Measurements from ENCODE around the gene GNA14. TPM values are rescaled to one million over a fixed set of nuclear protein-coding genes. Genes with fewer than 3 reads are reported as not detected.
"Not testable (repeated sequence)": the region's sequence is repeated elsewhere in the genome, so short reads cannot be mapped to it uniquely, and the experiment has no call there.

Gene GNA14
- total RNA-seq: under 1 TPM in 7 of 8 experiments, not detected in 1; 0.16 to 0.79 (median 0.46) TPM

DNA sequence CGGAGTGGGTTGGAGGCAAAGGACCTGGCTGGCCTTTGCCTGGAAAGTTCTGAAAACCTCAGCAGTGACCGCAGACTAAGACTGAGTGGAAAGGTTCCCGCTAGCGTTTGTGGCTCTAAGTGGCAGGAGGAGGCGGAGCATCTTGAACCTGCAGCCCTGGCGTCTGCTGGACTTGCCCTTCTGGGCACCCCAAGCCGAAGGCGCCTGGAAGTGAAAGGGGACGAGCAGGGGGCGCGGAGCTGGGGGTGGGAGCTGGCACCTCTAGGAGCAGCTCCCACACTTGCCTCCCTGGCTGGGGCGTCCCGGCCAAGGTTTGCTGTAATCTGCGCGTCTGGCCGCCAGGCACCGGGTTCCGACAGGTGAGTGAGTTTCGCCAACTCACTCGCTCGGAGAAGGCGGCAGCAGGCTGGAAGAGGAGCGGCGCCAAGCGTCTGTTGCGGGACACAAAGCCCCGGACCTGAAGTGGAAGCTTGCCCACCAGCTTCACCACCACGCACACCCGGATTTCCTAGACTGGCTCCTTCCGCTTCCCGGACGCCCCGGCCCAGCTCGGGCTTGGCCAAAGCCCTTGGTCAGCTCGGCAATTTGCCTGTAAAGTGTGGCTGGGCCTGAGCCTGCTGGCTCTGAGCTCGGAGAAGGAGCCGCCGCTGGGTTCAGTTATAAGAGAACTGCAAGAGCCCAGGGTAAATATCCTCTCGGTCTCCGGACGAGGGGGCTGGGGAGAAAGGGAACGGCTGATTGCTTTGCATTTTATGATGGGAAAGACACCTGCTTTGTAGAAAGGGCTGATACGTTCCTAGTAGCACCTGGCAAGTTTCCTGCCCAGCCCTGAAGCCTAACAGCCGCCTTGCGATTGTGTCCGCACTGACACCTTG, at the start of gene GNA14:
Gene GNA14, minus strand, starts transcription at position 89 of the 875 bp plus-strand sequence. CDS start 529 bp downstream, outside the sequence.
- 0 to 59% (median 14%) methylated on average over 2 to 14 of the region's 46 CpGs; no CpG with 5 or more reads in 4 of the 10 experiments for WGBS, 10 experiments
- H3K4me3 ChIP-seq: peak within 1 kb of the TSS; percentile 7 to 29 (median 15)
- in situ Hi-C loops (cut with MboI; ENCODE audit: low pct_unique_long_range_greater_than_20kb in 2 of 9, low sequenced_read_pairs in 9 of 9, unreplicated experiment in 9 of 9): no loop called here
- H3K4me1 ChIP-seq (replicated peaks in 1 of 2): no peaks in the 10 kb centered on the region
- ATAC-seq (replicated peaks in 6 of 8): peak; percentile 21 to 60 (median 44)
- H3K27ac ChIP-seq: no peak within 1 kb of the TSS

- no peak overlapping the region for H3K4me3 ChIP-seq
- ATAC-seq (replicated peaks in 6 of 8): no peak
- H3K4me1 ChIP-seq (replicated peaks in 1 of 2): no peaks in the 10 kb centered on the region
- whole genome bisulfite sequencing, 10 experiments: 60 to 100% (median 70%) methylated on average over 1 of the region's 1 CpG; no CpG with 5 or more reads in 6 of the 10 experiments
- no peak overlapping the region for H3K27ac ChIP-seq
- in situ Hi-C loops (cut with MboI; ENCODE audit: low pct_unique_long_range_greater_than_20kb in 2 of 9, low sequenced_read_pairs in 9 of 9, unreplicated experiment in 9 of 9): no loop called here
These were observed 49.3 kb upstream of the GNA14 start for GRCh38 chr9:77697238-77697984.

- in situ Hi-C loops (cut with MboI; ENCODE audit: low pct_unique_long_range_greater_than_20kb in 2 of 9, low sequenced_read_pairs in 9 of 9, unreplicated experiment in 9 of 9); H3K4me3 ChIP-seq; H3K27ac ChIP-seq; H3K4me1 ChIP-seq (replicated peaks in 1 of 2); ATAC-seq (replicated peaks in 6 of 8): not testable (repeated sequence)
- WGBS, 10 experiments: 80 to 100% (median 85%) methylated on average over 1 to 2 of the region's 3 CpGs; no CpG with 5 or more reads in 6 of the 10 experiments
These were observed 42.6 kb upstream of the GNA14 start for GRCh38 chr9:77690723-77691122.

DNA sequence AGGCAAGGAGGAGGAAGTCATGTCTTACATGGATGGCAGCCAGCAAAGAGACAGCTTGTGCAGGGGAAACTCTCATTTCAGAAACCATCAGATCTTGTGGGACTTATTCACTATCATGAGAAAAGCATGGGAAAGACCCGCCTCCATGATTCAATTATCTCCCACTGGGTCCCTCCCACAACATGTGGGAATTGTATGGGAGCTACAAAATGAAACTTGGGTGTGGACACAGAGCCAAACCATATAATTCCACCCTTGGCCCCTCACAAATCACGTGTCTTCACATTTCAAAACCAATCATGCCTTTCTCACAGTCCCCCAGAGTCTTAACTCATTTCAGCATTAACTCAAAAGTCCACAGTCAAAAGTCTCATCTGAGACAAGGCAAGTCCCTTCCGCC, 42.0 kb upstream of the GNA14 start:
- in situ Hi-C loops (cut with MboI; ENCODE audit: low pct_unique_long_range_greater_than_20kb in 2 of 9, low sequenced_read_pairs in 9 of 9, unreplicated experiment in 9 of 9): not testable (repeated sequence)
- peak in 1 of 8 experiments; percentile 56 for ATAC-seq (replicated peaks in 6 of 8)
- WGBS, 10 experiments: 33 to 85% (median 75%) methylated on average over 1 to 3 of the region's 3 CpGs; no CpG with 5 or more reads in 3 of the 10 experiments

DNA sequence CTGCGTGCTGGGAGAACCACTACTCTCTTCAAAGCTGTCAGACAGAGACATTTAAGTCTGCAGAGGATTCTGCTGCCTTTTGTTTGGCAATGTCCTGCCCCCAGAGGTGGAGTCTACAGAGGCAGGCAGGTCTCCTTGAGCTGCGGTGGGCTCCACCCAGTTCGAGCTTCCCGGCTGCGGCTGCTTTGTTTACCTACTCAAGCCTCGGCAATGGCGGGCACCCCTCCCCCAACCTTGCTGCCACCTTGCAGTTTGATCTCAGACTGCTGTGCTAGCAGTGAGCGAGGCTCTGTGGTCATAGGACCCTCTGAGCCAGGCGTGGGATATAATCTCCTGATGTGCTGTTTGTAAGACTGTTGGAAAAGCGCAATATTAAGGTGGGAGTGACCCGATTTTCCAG, 39.6 kb upstream of the GNA14 start:
- H3K4me3 ChIP-seq; H3K27ac ChIP-seq; in situ Hi-C loops (cut with MboI; ENCODE audit: low pct_unique_long_range_greater_than_20kb in 2 of 9, low sequenced_read_pairs in 9 of 9, unreplicated experiment in 9 of 9); ATAC-seq (replicated peaks in 6 of 8); H3K4me1 ChIP-seq (replicated peaks in 1 of 2): not testable (repeated sequence)
- 0 to 100% (median 42%) methylated on average over 1 to 3 of the region's 11 CpGs; no CpG with 5 or more reads in 6 of the 10 experiments for WGBS, 10 experiments

More for the DNA sequence above, 42.0 kb upstream of the GNA14 start:
- not testable (repeated sequence) for H3K4me1 ChIP-seq (replicated peaks in 1 of 2); H3K27ac ChIP-seq; H3K4me3 ChIP-seq

- ATAC-seq (replicated peaks in 6 of 8): no peak
- 23 to 100% (median 71%) methylated on average over 1 to 5 of the region's 5 CpGs for WGBS, 10 experiments
- in situ Hi-C loops (cut with MboI; ENCODE audit: low pct_unique_long_range_greater_than_20kb in 2 of 9, low sequenced_read_pairs in 9 of 9, unreplicated experiment in 9 of 9): no loop called here
These were observed 32.5 kb upstream of the GNA14 start for GRCh38 chr9:77680581-77680980.

DNA sequence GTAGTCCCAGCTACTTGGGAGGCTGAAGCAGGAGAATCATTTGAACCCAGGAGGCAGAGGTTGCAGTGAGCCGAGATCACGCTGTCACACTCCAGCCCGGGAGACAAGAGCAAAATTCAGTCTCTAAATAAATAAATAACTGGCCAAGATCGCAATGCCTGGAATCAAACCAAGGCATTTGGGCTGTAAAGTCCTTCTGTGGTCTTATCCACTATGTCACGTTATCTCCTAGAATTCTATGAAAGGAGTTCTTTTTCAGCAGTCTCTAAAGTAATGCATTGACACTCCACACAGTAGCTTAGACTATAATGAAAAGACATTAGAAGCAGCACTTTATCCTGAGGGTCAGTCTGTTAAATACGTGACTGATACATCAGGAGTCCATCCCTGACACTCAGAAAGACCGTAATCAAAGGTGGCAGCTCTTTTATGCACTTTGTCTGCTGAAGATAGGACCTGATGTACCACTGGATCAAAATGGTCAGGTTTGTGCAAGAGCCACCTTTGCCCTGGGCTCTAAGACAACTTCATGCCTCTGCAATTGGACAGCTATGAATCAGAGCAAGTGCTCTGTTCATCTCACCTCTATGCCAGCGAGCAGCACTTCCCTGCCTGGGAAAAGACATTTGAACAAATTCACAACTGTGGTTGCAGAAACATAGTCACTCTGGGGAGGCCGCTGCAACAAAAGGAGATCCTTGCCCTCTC, 31.7 kb upstream of the GNA14 start:
- ATAC-seq (replicated peaks in 6 of 8): no peak
- 64 to 100% (median 80%) methylated on average over 1 to 7 of the region's 9 CpGs; no CpG with 5 or more reads in 1 of the 10 experiments for WGBS, 10 experiments
- H3K27ac ChIP-seq: no peak overlapping the region
- H3K4me3 ChIP-seq: no peak overlapping the region
- no peaks in the 10 kb centered on the region for H3K4me1 ChIP-seq (replicated peaks in 1 of 2)
- in situ Hi-C loops (cut with MboI; ENCODE audit: low pct_unique_long_range_greater_than_20kb in 2 of 9, low sequenced_read_pairs in 9 of 9, unreplicated experiment in 9 of 9): no loop called here

More at GRCh38 chr9:77680581-77680980, 32.5 kb upstream of the GNA14 start:
- Histone ChIP-seq H3K4me3 (no peak overlapping the region), H3K4me1 (replicated peaks in 1 of 2) (no peaks in the 10 kb centered on the region), H3K27ac (no peak overlapping the region)

GRCh38 chr9:77679088-77679487, 31.0 kb upstream of the GNA14 start:
- 0 to 100% (median 84%) methylated on average over 1 to 2 of the region's 2 CpGs; no CpG with 5 or more reads in 2 of the 10 experiments for WGBS, 10 experiments
- no peak for ATAC-seq (replicated peaks in 6 of 8)
- H3K27ac ChIP-seq: no peak overlapping the region
- in situ Hi-C loops (cut with MboI; ENCODE audit: low pct_unique_long_range_greater_than_20kb in 2 of 9, low sequenced_read_pairs in 9 of 9, unreplicated experiment in 9 of 9): no loop called here
- no peak overlapping the region for H3K4me3 ChIP-seq
- H3K4me1 ChIP-seq (replicated peaks in 1 of 2): no peaks in the 10 kb centered on the region

DNA sequence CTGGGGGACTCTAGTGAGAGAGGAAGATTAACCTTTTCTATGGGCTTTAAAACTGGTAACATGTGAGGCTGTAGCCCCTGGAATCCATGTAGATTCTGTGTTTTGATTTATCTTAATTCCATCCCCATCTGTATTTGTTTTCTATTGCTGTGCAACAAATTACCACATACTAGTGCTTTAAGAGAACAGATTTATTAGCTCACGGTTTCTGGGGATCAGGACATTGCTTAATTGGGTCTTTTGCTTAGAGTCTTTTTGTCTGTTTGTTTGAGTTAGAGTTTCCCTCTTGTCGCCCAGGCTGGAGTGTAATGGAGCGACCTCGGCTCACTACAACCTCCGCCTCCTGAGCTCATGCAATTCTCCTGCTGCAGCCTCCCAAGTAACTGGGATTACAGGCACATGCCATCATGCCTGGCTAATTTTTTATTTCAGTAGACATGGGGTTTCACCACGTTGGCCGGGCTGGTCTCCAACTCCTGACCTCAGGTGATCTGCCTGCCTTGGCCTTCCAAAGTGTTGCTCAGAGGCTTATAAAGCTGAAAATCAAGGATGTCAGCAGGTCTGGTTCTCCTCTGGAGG, 29.9 kb upstream of the GNA14 start:
- in situ Hi-C loops (cut with MboI; ENCODE audit: low pct_unique_long_range_greater_than_20kb in 2 of 9, low sequenced_read_pairs in 9 of 9, unreplicated experiment in 9 of 9): no loop called here
- H3K27ac ChIP-seq: no peak overlapping the region
- H3K4me3 ChIP-seq: no peak overlapping the region
- ATAC-seq (replicated peaks in 6 of 8): peak in 3 of 8 experiments; percentile 9 to 69 (median 16)
- no peaks in the 10 kb centered on the region for H3K4me1 ChIP-seq (replicated peaks in 1 of 2)
- WGBS, 10 experiments: 17 to 94% (median 77%) methylated on average over 1 to 7 of the region's 7 CpGs; no CpG with 5 or more reads in 3 of the 10 experiments

DNA sequence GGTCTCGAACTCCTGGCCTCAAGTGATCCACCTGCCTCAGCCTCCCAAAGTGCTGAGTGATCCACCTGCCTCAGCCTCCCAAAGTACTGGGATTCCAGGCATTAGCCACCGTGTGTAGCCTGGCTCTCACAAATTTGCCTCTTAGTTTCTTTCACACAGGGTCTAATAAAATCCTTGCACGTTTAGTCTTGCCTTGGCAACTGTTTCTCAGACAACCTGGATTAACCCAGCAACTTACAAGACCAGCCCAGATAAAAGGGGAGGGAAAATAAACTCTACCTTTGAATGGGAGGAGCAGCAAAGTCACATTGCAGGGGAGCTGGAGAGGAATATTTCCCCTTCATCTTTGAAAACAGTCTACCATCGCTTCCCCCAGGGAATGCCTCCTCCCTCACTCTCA, 29.3 kb upstream of the GNA14 start:
- no peak overlapping the region for H3K4me3 ChIP-seq
- 46 to 100% (median 80%) methylated on average over 1 to 4 of the region's 4 CpGs; no CpG with 5 or more reads in 1 of the 10 experiments for WGBS, 10 experiments
- in situ Hi-C loops (cut with MboI; ENCODE audit: low pct_unique_long_range_greater_than_20kb in 2 of 9, low sequenced_read_pairs in 9 of 9, unreplicated experiment in 9 of 9): no loop called here
- H3K27ac ChIP-seq: no peak overlapping the region
- no peaks in the 10 kb centered on the region for H3K4me1 ChIP-seq (replicated peaks in 1 of 2)
- ATAC-seq (replicated peaks in 6 of 8): peak in 3 of 8 experiments; percentile 33 to 83 (median 40)

GRCh38 chr9:77673941-77674791, 26.0 kb upstream of the GNA14 start:
- no peak overlapping the region for H3K4me3 ChIP-seq
- no peaks in the 10 kb centered on the region for H3K4me1 ChIP-seq (replicated peaks in 1 of 2)
- ATAC-seq (replicated peaks in 6 of 8): no peak
- no peak overlapping the region for H3K27ac ChIP-seq
- in situ Hi-C loops (cut with MboI; ENCODE audit: low pct_unique_long_range_greater_than_20kb in 2 of 9, low sequenced_read_pairs in 9 of 9, unreplicated experiment in 9 of 9): no loop called here
- 15 to 94% (median 80%) methylated on average over 2 to 6 of the region's 10 CpGs; no CpG with 5 or more reads in 1 of the 10 experiments for whole genome bisulfite sequencing, 10 experiments

Data from motor neuron (in vitro differentiated cells).